ENCODE measurements around the gene PI4K2A. TPM values are rescaled to one million over a fixed set of nuclear protein-coding genes. Genes with fewer than 3 reads are reported as not detected.

Gene PI4K2A
- total RNA-seq, 1 donor from 2014 or later, result 17.7 TPM

GRCh38 chr10:97718178-97718577, 77.7 kb downstream of the PI4K2A start:
- peaks cover 0 to 10% of the 10 kb centered on the region in 2 donors for H3K36me3 ChIP-seq
- no peak for TF ChIP-seq POLR2A (IDR thresholded peaks at IDR 0.05)
- TF ChIP-seq CTCF (IDR thresholded peaks at IDR 0.05), result no peak
- intact Hi-C loops (cut with DNase I), result no loop called here
- DNase-seq (ENCODE audit: extremely low spot score in 2 of 2), result no peak
- no peaks in the 10 kb centered on the region for H3K9me3 ChIP-seq
- H3K27ac ChIP-seq, result peak overlapping the region; percentile 97
- peaks cover 67% of the 10 kb centered on the region for H3K4me1 ChIP-seq
- H3K4me3 ChIP-seq, result no peak overlapping the region
- H3K27me3 ChIP-seq, result no peaks in the 10 kb centered on the region

GRCh38 chr10:97718659-97719142, 78.2 kb downstream of the PI4K2A start:
- peak in 1 of 2 donors; percentile 98 for DNase-seq (ENCODE audit: extremely low spot score in 2 of 2)
- H3K27me3 ChIP-seq, result no peaks in the 10 kb centered on the region
- intact Hi-C loops (cut with DNase I), result no loop called here
- peaks cover 64% of the 10 kb centered on the region for H3K4me1 ChIP-seq
- H3K36me3 ChIP-seq, result peaks cover 0 to 10% of the 10 kb centered on the region in 2 donors
- peak overlapping the region; percentile 97 for H3K27ac ChIP-seq
- TF ChIP-seq POLR2AphosphoS5 (IDR thresholded peaks at IDR 0.05; ENCODE audit: insufficient read depth in 1 of 2, low read depth in 1 of 2) (peak; percentile 76 to 89), POLR2A (IDR thresholded peaks at IDR 0.05) (peak in 1 of 2 donors; percentile 8), CTCF (IDR thresholded peaks at IDR 0.05) (no peak)
- H3K4me3 ChIP-seq, result no peak overlapping the region
- no peaks in the 10 kb centered on the region for H3K9me3 ChIP-seq

GRCh38 chr10:97719602-97720001, 79.1 kb downstream of the PI4K2A start:
- peaks cover 64% of the 10 kb centered on the region for H3K4me1 ChIP-seq
- H3K27me3 ChIP-seq, result no peaks in the 10 kb centered on the region

DNA sequence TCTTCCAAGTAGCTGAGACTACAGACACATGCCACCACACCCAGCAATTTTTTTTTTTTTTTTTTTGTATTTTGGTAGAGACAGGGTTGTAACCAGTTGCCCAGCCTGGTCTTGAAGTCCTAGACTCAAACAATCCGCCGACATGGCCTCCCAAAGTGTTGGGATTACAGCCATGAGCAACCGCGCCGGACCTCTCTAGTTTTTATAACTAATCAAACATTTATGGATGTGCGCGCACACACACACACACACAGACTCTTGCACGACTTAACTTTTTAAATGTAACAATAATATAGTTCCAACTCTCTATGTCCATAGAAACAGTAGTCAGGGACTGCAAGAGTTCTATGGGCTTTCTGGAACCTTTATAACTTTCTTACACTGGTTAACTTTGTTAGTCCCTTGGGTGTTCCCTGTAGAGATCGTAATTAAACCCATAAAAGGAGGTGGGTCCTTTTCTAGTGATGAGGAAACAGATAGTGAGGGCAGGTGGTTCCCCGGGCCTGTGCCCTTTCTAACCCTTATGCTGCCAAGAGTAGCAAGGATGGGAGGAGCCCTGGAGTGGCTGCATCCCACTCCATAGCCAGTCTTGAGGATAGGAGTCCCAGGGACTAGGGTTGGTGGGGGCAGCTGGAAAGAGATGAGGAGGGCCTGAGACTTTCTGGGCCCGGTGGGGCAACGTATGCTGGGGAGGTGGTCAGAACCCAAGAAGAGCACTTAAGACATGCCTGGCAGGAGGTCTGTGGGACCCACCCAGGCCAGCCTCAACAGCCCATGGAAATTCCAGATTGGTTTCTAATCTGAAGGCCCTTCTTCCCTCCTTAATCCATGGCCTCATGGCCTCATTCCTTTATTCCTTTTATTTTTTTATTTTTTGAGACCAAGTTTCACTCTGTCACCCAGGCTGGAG, 81.7 kb downstream of the PI4K2A start:
- Histone ChIP-seq H3K4me1 (peaks cover 48% of the 10 kb centered on the region), H3K36me3 (peaks cover 0 to 10% of the 10 kb centered on the region in 2 donors), H3K27me3 (no peaks in the 10 kb centered on the region), H3K27ac (peak overlapping the region; percentile 11), H3K4me3 (no peak overlapping the region), H3K9me3 (no peaks in the 10 kb centered on the region)
- TF ChIP-seq POLR2A (IDR thresholded peaks at IDR 0.05) (no peak), CTCF (IDR thresholded peaks at IDR 0.05) (no peak), POLR2AphosphoS5 (IDR thresholded peaks at IDR 0.05; ENCODE audit: insufficient read depth in 1 of 2, low read depth in 1 of 2) (no peak)
- no peak for DNase-seq (ENCODE audit: extremely low spot score in 2 of 2)
- intact Hi-C loops (cut with DNase I), result no loop called here

More at GRCh38 chr10:97719602-97720001, 79.1 kb downstream of the PI4K2A start:
- H3K36me3 ChIP-seq, result peaks cover 0 to 10% of the 10 kb centered on the region in 2 donors
- H3K4me3 ChIP-seq, result no peak overlapping the region
- no peak for TF ChIP-seq POLR2A (IDR thresholded peaks at IDR 0.05)
- no peak for TF ChIP-seq POLR2AphosphoS5 (IDR thresholded peaks at IDR 0.05; ENCODE audit: insufficient read depth in 1 of 2, low read depth in 1 of 2)
- TF ChIP-seq CTCF (IDR thresholded peaks at IDR 0.05), result no peak
- DNase-seq (ENCODE audit: extremely low spot score in 2 of 2), result no peak
- H3K9me3 ChIP-seq, result no peaks in the 10 kb centered on the region
- intact Hi-C loops (cut with DNase I), result no loop called here
- H3K27ac ChIP-seq, result peak overlapping the region; percentile 97

DNA sequence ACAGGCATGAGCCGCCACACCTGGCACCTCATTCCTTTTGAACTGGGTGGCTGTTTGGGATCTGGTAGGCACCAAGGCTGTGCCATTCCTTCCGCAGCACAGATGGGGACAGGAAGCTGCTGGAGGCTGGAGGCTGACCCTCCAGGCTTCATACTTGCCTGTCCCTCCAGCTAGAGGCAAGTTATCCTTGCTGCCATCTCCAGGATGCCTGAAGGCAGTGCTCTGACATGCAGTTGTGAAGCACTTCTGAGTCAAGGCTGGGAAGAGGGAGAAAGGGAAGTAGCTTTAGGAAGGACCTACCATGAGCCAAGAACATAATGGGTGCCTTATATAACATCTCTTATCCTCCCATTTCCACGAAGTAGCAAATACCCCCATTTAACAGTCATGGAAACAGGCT, 82.5 kb downstream of the PI4K2A start:
- H3K27ac ChIP-seq, result peak overlapping the region; percentile 11
- H3K27me3 ChIP-seq, result no peaks in the 10 kb centered on the region
- no peak for DNase-seq (ENCODE audit: extremely low spot score in 2 of 2)
- no peak overlapping the region for H3K4me3 ChIP-seq
- H3K36me3 ChIP-seq, result peaks cover 0 to 1% of the 10 kb centered on the region in 2 donors
- TF ChIP-seq POLR2A (IDR thresholded peaks at IDR 0.05) (no peak), POLR2AphosphoS5 (IDR thresholded peaks at IDR 0.05; ENCODE audit: insufficient read depth in 1 of 2, low read depth in 1 of 2) (no peak), CTCF (IDR thresholded peaks at IDR 0.05) (no peak)
- no peaks in the 10 kb centered on the region for H3K9me3 ChIP-seq
- peaks cover 39% of the 10 kb centered on the region for H3K4me1 ChIP-seq
- intact Hi-C loops (cut with DNase I), result no loop called here
